ENCODE measurements around the gene ADCYAP1R1.

The ADCYAP1R1 gene

DNA sequence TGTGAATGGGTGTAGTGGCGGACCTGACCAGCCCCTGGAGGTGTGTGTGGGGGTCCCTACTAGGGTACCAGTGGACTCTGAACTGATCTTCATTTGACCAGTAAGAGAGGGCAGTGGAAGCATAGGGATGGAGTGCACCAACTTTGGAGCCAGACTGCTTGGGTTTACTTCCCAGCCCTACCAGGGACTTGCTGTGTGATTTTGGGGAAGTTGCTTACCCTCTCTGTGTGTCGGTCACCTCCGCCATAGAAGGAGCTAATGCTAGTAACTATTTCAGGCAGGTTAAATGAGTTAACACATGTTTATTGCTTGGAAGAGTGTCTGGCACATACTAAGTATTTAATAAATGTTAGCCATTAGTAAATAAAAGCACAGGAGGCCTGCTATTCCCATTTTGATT is 6.6 kb downstream of the ADCYAP1R1 start:
- Histone ChIP-seq H3K9ac (ENCODE audit: low read depth, low read length) (no peak overlapping the region), H3K36me3 (ENCODE audit: insufficient read depth, low read length) (no peaks in the 10 kb centered on the region), H3K4me2 (ENCODE audit: low read length) (no peak overlapping the region), H3K4me1 (ENCODE audit: control insufficient read depth, insufficient read depth, low read length) (no peaks in the 10 kb centered on the region), H3K4me3 (ENCODE audit: low read length) (no peak overlapping the region), H3K27me3 (ENCODE audit: control insufficient read depth, insufficient read depth, low read length) (peaks cover 19% of the 10 kb centered on the region), H3K9me3 (replicated peaks; ENCODE audit: low read length) (no peaks in the 10 kb centered on the region)

DNA sequence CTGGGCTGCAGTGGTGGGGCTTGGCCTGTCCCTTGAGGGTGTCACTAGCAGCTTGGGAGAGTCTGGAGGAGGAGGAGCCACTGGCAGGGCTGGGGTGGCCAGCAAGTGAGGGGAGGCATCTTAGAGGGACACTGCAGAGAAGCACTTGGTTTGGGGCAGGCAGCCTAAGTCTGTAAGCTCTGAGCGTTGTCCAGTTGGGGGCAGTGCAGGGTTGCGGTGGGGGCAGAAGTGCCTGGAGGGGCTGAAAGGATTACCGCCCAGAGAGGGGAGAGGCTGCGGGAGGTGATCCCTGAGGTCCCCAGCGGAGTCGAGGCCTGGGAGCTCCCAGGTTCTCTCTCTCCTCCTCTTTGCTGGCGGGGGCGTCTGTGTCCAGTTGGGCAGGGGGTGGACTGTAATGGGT is 7.4 kb downstream of the ADCYAP1R1 start:
- Histone ChIP-seq H3K4me2 (ENCODE audit: low read length) (no peak overlapping the region), H3K4me1 (ENCODE audit: control insufficient read depth, insufficient read depth, low read length) (no peaks in the 10 kb centered on the region), H3K9me3 (replicated peaks; ENCODE audit: low read length) (no peaks in the 10 kb centered on the region), H3K36me3 (ENCODE audit: insufficient read depth, low read length) (no peaks in the 10 kb centered on the region), H3K27me3 (ENCODE audit: control insufficient read depth, insufficient read depth, low read length) (peaks cover 11% of the 10 kb centered on the region), H3K9ac (ENCODE audit: low read depth, low read length) (no peak overlapping the region), H3K4me3 (ENCODE audit: low read length) (no peak overlapping the region)

DNA sequence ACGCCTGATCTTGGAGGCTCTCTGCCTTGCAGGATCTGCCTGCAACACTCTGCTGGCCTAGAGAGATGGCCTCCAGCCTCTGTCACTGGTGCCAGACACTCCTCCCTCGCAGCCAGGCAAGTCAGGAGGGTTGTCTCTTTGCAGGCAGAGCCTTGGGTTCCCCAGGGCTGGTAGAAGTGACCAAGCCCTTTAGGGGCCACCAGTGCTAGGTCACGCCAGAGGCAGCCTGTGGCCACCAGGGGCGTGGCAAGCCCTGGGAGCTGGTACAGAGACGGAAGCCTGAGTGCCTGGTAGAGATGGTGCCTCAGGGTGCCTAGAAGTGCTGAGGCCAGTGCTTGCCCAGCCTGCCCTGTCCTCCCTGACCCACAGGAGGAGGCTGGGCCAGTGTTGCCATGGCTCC is 9.1 kb downstream of the ADCYAP1R1 start:
- no peak overlapping the region for H3K4me3 ChIP-seq (ENCODE audit: low read length)
- H3K27me3 ChIP-seq (ENCODE audit: control insufficient read depth, insufficient read depth, low read length), result peaks cover under 1% of the 10 kb centered on the region
- no peak overlapping the region for H3K9ac ChIP-seq (ENCODE audit: low read depth, low read length)
- H3K4me2 ChIP-seq (ENCODE audit: low read length), result no peak overlapping the region
- no peaks in the 10 kb centered on the region for H3K36me3 ChIP-seq (ENCODE audit: insufficient read depth, low read length)
- H3K4me1 ChIP-seq (ENCODE audit: control insufficient read depth, insufficient read depth, low read length), result no peaks in the 10 kb centered on the region
- H3K9me3 ChIP-seq (replicated peaks; ENCODE audit: low read length), result no peaks in the 10 kb centered on the region

DNA sequence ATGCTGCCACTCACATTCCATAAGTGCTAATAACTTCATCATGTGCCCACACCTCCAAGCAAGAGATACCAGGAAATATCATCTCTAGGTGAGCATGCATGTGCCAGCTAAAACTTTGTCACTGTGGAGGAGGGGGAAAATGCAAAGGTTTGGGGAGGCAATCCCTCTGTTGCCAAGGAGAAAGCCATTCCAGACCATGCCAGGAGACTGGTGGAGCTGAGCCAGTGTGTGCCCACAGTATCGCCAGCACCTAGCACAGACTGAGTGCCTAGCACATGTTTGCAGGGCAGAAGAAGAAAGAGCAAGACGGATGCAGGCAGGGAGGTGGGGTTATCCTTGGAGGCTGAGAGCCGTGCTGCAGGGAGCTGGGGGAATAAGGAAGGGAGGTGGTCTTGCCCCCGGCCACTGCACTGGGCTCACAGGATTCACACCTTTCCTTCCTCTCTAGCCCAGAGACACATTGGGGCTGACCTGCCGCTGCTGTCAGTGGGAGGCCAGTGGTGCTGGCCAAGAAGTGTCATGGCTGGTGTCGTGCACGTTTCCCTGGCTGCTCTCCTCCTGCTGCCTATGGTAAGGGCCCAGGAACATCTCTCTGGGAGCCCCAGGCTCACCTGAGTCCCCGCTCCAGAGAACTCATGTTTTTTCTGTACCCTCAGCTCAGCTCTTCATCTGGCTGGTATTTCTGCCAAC is 10.8 kb downstream of the ADCYAP1R1 start:
- Histone ChIP-seq H3K4me2 (ENCODE audit: low read length) (no peak overlapping the region), H3K4me1 (ENCODE audit: control insufficient read depth, insufficient read depth, low read length) (no peaks in the 10 kb centered on the region), H3K4me3 (ENCODE audit: low read length) (no peak overlapping the region), H3K36me3 (ENCODE audit: insufficient read depth, low read length) (no peaks in the 10 kb centered on the region), H3K9ac (ENCODE audit: low read depth, low read length) (no peak overlapping the region), H3K27me3 (ENCODE audit: control insufficient read depth, insufficient read depth, low read length) (no peaks in the 10 kb centered on the region), H3K9me3 (replicated peaks; ENCODE audit: low read length) (no peaks in the 10 kb centered on the region)

DNA sequence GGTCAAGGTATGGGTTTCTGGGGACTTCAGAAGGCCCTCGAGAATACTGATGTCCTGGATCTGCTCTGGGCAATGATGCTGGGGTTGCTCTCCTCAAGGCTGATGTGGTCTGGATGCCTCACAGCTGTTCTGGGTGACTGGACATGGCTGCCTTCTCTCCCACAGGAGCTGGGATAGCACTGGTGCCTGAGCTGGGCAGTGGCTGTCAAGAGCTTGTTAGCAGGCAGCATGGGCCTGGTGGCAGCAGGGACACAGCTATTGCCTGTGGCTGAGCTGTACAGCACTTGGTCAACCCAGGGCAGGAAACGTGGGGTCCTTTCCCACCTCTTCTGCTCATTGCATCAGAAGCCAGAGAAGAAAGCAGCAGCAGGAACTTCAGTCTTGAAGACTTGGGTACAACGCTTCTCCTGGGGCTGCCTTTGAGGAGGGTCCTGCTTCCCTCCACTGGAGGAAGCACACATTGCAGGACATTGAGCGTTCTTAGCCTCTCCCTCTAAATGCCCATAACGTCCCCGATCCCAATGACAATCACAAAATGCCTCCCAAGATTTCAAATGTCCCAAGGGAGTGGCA is 13.0 kb downstream of the ADCYAP1R1 start:
- H3K27me3 ChIP-seq (ENCODE audit: control insufficient read depth, insufficient read depth, low read length), result peaks cover under 1% of the 10 kb centered on the region
- H3K9me3 ChIP-seq (replicated peaks; ENCODE audit: low read length), result no peaks in the 10 kb centered on the region
- no peak overlapping the region for H3K4me2 ChIP-seq (ENCODE audit: low read length)
- no peaks in the 10 kb centered on the region for H3K36me3 ChIP-seq (ENCODE audit: insufficient read depth, low read length)
- H3K9ac ChIP-seq (ENCODE audit: low read depth, low read length), result no peak overlapping the region
- no peak overlapping the region for H3K4me3 ChIP-seq (ENCODE audit: low read length)
- H3K4me1 ChIP-seq (ENCODE audit: control insufficient read depth, insufficient read depth, low read length), result no peaks in the 10 kb centered on the region

DNA sequence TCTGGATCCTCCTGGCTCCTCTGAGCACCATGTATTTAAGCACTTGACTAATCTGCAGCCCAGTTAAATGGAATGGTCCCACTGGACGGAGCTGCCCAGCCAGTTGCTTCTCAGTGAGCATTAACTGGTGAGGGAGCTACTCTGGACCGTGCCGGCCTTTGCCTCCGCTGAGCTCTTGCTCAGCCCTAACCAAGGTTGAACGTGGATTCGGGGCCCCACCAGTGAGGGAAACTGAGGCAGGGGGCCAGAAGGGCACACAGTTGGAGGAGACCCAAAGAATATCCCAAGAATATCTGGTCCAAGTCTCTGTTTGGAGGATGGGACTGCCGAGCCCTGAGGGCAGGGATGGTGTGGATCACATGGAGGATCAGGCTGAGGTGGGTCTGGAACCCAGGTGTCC is 13.7 kb downstream of the ADCYAP1R1 start:
- Histone ChIP-seq H3K9me3 (replicated peaks; ENCODE audit: low read length) (no peaks in the 10 kb centered on the region), H3K4me1 (ENCODE audit: control insufficient read depth, insufficient read depth, low read length) (no peaks in the 10 kb centered on the region), H3K4me2 (ENCODE audit: low read length) (no peak overlapping the region), H3K4me3 (ENCODE audit: low read length) (no peak overlapping the region), H3K36me3 (ENCODE audit: insufficient read depth, low read length) (no peaks in the 10 kb centered on the region), H3K9ac (ENCODE audit: low read depth, low read length) (no peak overlapping the region), H3K27me3 (ENCODE audit: control insufficient read depth, insufficient read depth, low read length) (peaks cover 5% of the 10 kb centered on the region)

DNA sequence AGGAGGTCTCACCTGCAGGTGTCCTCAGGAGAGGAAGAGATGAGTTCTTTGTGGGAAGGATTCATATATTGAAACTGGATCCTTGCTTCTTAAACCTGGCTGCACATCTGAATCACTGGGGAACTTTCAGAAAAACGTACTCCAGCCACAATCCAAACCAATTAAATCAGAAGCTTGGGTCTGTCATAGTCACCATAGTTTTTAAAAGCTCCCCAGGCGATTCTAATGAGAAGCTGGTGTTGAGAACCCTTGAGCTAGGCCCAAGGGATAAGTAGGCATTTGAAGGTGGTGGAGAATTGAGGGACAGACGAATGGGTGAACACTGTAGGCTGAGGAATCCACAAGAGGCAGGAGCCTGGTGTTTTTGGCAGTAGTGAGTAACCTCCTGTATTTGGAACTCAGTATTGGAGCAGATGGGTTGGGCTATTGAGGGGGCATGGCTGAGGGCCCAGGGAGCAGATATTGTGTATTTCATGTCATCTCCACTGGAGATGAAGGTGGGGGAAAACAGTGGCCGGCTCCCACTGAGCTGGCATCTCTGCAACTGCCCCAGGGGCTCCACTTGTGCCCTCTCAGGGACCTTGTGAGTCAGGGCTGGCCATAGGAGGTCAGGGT is 14.5 kb downstream of the ADCYAP1R1 start:
- Histone ChIP-seq H3K27me3 (ENCODE audit: control insufficient read depth, insufficient read depth, low read length) (peaks cover 5% of the 10 kb centered on the region), H3K4me3 (ENCODE audit: low read length) (no peak overlapping the region), H3K36me3 (ENCODE audit: insufficient read depth, low read length) (no peaks in the 10 kb centered on the region), H3K4me2 (ENCODE audit: low read length) (no peak overlapping the region), H3K4me1 (ENCODE audit: control insufficient read depth, insufficient read depth, low read length) (no peaks in the 10 kb centered on the region), H3K9me3 (replicated peaks; ENCODE audit: low read length) (no peaks in the 10 kb centered on the region), H3K9ac (ENCODE audit: low read depth, low read length) (no peak overlapping the region)

DNA sequence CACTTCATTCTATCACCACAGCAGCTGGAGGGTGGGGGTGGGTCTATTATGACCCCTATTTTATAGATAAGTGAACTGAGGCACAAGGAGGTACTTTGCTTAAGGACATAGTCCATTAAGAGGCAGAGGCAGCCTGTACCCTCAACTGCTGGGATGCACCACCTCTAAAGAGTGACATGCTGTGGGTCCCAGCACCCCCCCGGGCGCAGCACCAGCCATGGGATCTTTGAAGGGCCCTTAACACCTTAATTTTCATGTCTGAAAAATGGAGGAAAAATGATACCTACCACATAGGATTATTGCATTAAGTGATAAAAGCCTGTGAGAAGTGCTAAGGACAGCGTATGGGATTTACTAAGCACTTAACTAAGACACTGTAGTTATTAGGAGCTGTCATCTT is 15.4 kb downstream of the ADCYAP1R1 start:
- H3K4me2 ChIP-seq (ENCODE audit: low read length), result no peak overlapping the region
- H3K4me3 ChIP-seq (ENCODE audit: low read length), result no peak overlapping the region
- H3K9me3 ChIP-seq (replicated peaks; ENCODE audit: low read length), result no peaks in the 10 kb centered on the region
- H3K4me1 ChIP-seq (ENCODE audit: control insufficient read depth, insufficient read depth, low read length), result no peaks in the 10 kb centered on the region
- H3K9ac ChIP-seq (ENCODE audit: low read depth, low read length), result no peak overlapping the region
- H3K36me3 ChIP-seq (ENCODE audit: insufficient read depth, low read length), result no peaks in the 10 kb centered on the region
- H3K27me3 ChIP-seq (ENCODE audit: control insufficient read depth, insufficient read depth, low read length), result peaks cover 9% of the 10 kb centered on the region

DNA sequence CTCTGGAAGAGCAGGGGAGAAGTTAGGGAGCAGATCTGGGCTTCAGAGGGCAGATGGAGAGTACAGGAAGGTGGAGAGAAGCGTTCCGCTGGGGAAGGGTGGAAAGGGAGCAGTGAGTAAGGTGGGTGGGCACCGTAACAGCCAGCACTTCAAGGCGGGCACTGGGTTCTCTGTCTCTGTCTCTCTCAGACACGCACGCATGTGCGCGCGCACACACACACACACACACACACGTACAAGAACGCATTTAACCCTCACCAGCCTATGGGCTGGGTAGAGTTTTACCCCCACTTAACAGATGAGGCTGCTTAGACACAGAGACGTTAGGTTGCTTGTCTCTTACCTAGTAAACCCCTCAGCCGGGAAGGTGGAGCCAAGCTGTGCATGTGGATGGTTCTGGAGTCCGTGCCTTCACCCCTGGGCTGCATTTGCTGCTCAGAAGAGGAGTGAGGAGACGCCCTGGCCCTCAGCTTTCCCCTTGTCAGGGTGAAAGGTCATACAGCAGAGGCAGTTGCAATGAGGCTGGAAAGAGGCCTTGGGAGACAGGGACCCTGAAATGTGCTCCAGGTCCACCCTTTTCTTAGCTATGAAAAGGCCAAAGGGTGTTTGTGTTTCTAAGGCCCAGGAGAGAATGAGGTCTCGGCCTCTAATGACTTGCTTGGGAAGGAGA is 16.0 kb downstream of the ADCYAP1R1 start:
- Histone ChIP-seq H3K9me3 (replicated peaks; ENCODE audit: low read length) (no peaks in the 10 kb centered on the region), H3K4me1 (ENCODE audit: control insufficient read depth, insufficient read depth, low read length) (no peaks in the 10 kb centered on the region), H3K4me2 (ENCODE audit: low read length) (no peak overlapping the region), H3K4me3 (ENCODE audit: low read length) (no peak overlapping the region), H3K36me3 (ENCODE audit: insufficient read depth, low read length) (no peaks in the 10 kb centered on the region), H3K27me3 (ENCODE audit: control insufficient read depth, insufficient read depth, low read length) (peaks cover 9% of the 10 kb centered on the region), H3K9ac (ENCODE audit: low read depth, low read length) (no peak overlapping the region)

DNA sequence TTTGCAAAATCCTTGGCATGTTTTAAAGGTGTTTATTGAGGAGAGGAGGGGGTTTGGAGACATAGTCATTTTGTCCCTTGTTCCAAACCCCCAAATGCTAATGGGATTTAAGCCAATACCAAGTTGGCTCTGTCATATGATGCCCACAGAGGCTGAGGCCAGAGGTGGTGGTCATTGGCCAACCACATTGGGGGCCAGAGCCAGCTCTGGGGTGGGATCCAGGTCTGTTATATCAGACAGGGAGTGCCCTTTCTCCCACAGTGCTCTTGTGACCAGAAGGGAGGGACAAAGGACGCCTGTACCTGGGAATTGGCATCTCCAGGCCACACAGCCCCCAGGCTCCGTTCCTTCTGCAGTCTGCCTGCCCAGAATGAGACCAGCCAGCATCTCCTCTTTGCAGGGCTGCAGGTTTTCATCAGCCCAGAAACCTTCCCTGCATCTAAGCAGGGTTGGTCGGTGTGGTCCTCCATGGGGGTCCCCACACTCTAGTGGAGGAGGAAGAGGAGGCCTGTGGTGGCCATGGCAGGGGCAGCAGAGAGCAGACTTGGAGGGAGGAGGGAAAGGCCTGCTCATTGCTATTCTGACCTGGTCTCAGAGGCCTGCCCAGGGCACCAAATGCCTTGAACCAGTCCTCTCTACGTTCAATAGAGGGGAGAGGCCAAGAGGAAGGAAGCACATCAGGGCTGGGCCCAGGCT is 17.9 kb downstream of the ADCYAP1R1 start:
- no peak overlapping the region for H3K4me2 ChIP-seq (ENCODE audit: low read length)

DNA sequence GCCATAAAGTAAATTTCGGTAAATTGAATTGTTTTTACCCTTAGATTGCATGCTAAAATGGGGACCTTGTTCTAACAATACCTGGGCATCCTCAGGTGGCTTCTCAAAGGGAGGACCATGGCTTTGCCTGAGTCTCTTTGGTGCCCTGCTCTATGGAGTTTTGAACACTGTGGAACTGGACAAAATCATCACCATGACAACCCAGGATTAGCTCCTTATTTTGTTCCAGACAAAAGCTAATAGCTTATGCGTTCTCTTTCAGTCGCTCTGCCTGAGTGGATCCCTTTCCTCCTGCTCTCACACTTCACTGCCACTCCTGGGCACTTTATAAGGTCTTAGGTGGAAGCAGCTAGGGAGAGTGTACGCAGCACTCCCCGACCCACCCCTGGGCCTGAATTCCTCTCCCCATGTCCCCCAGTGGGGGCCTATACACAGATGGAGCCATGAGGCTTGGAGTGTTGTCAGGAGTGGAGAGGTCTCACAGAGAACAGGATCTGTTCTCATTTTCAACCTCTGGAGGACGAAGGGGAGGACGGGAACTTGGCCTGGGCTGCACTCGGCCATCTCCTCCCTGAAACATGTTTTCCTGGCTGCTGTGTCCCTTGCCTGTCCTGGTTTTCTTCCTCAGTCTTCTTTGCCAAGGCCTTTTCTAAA is 19.0 kb downstream of the ADCYAP1R1 start:
- H3K4me2 ChIP-seq (ENCODE audit: low read length), result no peak overlapping the region
- no peaks in the 10 kb centered on the region for H3K9me3 ChIP-seq (replicated peaks; ENCODE audit: low read length)
- H3K9ac ChIP-seq (ENCODE audit: low read depth, low read length), result no peak overlapping the region
- peaks cover 9% of the 10 kb centered on the region for H3K27me3 ChIP-seq (ENCODE audit: control insufficient read depth, insufficient read depth, low read length)
- no peak overlapping the region for H3K4me3 ChIP-seq (ENCODE audit: low read length)
- H3K36me3 ChIP-seq (ENCODE audit: insufficient read depth, low read length), result no peaks in the 10 kb centered on the region
- H3K4me1 ChIP-seq (ENCODE audit: control insufficient read depth, insufficient read depth, low read length), result no peaks in the 10 kb centered on the region

More for the DNA sequence above, 17.9 kb downstream of the ADCYAP1R1 start:
- peaks cover 9% of the 10 kb centered on the region for H3K27me3 ChIP-seq (ENCODE audit: control insufficient read depth, insufficient read depth, low read length)
- H3K9ac ChIP-seq (ENCODE audit: low read depth, low read length), result no peak overlapping the region
- H3K4me1 ChIP-seq (ENCODE audit: control insufficient read depth, insufficient read depth, low read length), result no peaks in the 10 kb centered on the region
- H3K9me3 ChIP-seq (replicated peaks; ENCODE audit: low read length), result no peaks in the 10 kb centered on the region
- H3K4me3 ChIP-seq (ENCODE audit: low read length), result no peak overlapping the region
- H3K36me3 ChIP-seq (ENCODE audit: insufficient read depth, low read length), result no peaks in the 10 kb centered on the region

Measured in skeletal muscle satellite cell (primary cell).